ENCODE measurements around the gene XXYLT1. TPM values are rescaled to one million over a fixed set of nuclear protein-coding genes. Genes with fewer than 3 reads are reported as not detected.
"Not testable (repeated sequence)": the region's sequence is repeated elsewhere in the genome, so short reads cannot be mapped to it uniquely, and the experiment has no call there.

The XXYLT1 gene
- total RNA-seq, 4 donors from 2014 or later: 9.7 to 30.1 (median 17.7) TPM

DNA sequence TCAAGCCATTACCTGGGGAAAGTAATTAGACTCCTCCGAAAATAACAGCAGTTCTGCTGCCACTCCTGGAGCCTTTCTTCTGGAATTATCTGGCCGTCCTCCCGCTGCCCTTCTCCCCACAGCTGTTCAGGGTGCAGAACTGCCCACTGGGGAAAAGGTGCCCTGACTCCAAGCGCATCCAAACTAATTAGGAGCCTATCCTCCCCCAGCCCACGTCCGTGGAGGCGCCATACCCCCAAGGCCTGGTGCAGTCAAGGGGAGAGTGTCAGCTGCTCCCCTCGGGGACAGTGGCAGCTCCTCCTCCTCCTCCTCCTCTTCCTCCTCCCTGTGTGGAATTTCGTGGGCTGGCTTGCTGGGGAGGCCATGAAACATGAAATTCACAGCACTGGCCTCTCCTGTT, 177.2 kb downstream of the XXYLT1 start:
- no peak overlapping the region for H3K4me3 ChIP-seq (ENCODE audit: low read depth, poor library complexity, severe bottlenecking)
- intact Hi-C loops (cut with DNase I; ENCODE audit: low total_unique reads): no loop called here
- DNase-seq (ENCODE audit: low spot score in 2 of 2): no peak
- 67 to 68% methylated on average over 9 of the region's 9 CpGs for WGBS, 2 donors
- TF ChIP-seq, protein P1, sequence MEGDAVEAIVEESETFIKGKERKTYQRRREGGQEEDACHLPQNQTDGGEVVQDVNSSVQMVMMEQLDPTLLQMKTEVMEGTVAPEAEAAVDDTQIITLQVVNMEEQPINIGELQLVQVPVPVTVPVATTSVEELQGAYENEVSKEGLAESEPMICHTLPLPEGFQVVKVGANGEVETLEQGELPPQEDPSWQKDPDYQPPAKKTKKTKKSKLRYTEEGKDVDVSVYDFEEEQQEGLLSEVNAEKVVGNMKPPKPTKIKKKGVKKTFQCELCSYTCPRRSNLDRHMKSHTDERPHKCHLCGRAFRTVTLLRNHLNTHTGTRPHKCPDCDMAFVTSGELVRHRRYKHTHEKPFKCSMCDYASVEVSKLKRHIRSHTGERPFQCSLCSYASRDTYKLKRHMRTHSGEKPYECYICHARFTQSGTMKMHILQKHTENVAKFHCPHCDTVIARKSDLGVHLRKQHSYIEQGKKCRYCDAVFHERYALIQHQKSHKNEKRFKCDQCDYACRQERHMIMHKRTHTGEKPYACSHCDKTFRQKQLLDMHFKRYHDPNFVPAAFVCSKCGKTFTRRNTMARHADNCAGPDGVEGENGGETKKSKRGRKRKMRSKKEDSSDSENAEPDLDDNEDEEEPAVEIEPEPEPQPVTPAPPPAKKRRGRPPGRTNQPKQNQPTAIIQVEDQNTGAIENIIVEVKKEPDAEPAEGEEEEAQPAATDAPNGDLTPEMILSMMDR (IDR thresholded peaks at IDR 0.05): no peak
- no peak for TF ChIP-seq POLR2A (IDR thresholded peaks at IDR 0.05)

DNA sequence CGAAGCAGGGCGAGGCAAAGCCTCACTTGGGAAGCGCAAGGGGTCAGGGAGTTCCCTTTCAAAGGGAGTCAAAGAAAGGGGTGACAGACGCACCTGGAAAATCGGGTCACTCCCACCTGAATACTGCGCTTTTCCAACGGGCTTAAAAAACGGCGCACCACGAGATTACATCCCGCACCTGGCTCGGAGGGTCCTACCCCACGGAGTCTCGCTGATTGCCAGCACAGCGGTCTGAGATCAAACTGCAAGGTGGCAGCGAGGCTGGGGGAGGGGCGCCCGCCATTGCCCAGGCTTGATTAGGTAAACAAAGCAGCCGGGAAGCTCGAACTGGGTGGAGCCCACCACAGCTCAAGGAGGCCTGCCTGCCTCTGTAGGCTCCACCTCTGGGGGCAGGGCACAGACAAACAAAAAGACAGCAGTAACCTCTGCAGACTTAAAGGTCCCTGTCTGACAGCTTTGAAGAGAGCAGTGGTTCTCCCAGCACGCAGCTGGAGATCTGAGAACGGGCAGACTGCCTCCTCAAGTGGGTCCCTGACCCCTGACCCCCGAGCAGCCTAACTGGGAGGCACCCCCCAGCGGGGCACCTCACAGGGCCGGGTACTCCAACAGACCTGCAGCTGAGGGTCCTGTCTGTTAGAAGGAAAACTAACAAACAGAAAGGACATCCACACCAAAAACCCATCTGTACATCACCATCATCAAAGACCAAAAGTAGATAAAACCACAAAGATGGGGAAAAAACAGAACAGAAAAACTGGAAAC, 182.9 kb downstream of the XXYLT1 start:
- 26 to 62% methylated on average over 18 to 20 of the region's 25 CpGs for WGBS, 2 donors
- intact Hi-C loops (cut with DNase I; ENCODE audit: low total_unique reads); DNase-seq (ENCODE audit: low spot score in 2 of 2); H3K4me3 ChIP-seq (ENCODE audit: low read depth, poor library complexity, severe bottlenecking): not testable (repeated sequence)

DNA sequence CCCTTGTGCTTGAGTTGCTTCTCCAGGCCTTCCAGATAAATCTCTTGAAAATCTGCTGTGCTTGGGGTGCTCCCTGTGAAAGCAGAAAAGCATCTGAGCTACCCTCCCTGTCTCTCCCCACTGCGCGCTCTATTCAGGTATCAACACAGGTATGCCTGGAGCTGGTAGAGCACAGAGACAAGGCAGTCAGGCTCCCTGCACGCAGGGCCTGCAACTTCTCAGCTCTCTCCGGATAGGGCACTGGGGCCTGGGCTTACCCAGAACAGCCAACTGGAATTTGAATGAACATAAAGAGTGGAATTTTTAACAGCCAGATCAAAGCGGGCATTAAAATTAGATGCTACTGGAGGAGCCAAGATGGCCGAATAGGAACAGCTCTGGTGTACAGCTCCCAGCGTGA, 183.6 kb downstream of the XXYLT1 start:
- intact Hi-C loops (cut with DNase I; ENCODE audit: low total_unique reads): no loop called here
- no peak for DNase-seq (ENCODE audit: low spot score in 2 of 2)
- TF ChIP-seq, protein P1 (IDR thresholded peaks at IDR 0.05): no peak
- TF ChIP-seq POLR2A (IDR thresholded peaks at IDR 0.05): no peak
- WGBS, 2 donors: 58 to 66% methylated on average over 7 of the region's 7 CpGs
- H3K4me3 ChIP-seq (ENCODE audit: low read depth, poor library complexity, severe bottlenecking): no peak overlapping the region

DNA sequence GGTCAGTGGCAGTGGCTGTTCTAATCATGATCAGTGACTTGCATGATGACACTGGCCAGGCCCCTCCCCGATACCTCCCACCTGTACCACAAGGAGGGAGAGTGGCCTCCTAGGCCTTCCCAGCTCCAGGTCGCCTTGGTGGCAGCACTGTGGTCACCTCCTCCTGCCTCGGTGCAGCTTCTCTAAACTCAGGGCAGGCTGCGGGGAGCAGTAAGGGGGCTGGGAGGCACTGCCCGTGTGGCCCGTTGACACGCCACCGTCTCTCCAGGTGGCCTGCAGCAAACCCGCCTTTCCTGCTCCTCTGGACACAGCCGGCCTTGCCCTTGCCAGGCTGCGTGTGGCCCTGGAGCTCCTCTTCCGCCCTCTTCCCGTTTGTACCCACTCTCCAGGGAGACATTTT, 184.1 kb downstream of the XXYLT1 start:
- no peak for TF ChIP-seq POLR2A (IDR thresholded peaks at IDR 0.05)
- TF ChIP-seq, protein P1 (IDR thresholded peaks at IDR 0.05): no peak
- no peak overlapping the region for H3K4me3 ChIP-seq (ENCODE audit: low read depth, poor library complexity, severe bottlenecking)
- intact Hi-C loops (cut with DNase I; ENCODE audit: low total_unique reads): no loop called here
- 80 to 83% methylated on average over 12 to 13 of the region's 13 CpGs for WGBS, 2 donors
- no peak for DNase-seq (ENCODE audit: low spot score in 2 of 2)

DNA sequence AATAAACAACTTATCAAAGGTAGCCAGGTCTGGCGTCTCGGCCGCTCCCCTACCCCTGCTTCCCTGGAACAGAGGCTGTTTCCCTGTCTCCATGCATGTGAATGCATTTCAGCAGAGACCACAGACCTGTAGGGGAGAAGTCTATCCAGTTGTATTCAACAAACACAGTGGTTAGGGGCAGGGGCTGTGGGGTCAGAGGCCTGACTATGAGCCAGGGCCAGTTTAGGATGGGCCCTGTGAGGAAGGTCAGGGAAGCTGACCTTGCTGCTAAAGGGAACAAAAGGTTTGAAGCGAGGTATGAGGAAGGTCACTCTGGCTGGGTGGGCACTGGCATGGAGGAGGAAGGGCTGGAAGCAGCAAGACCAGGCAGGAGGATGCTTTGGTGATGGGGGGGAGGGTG, 184.6 kb downstream of the XXYLT1 start:
- intact Hi-C loops (cut with DNase I; ENCODE audit: low total_unique reads): no loop called here
- TF ChIP-seq, protein P1 (IDR thresholded peaks at IDR 0.05): no peak
- TF ChIP-seq POLR2A (IDR thresholded peaks at IDR 0.05): no peak

DNA sequence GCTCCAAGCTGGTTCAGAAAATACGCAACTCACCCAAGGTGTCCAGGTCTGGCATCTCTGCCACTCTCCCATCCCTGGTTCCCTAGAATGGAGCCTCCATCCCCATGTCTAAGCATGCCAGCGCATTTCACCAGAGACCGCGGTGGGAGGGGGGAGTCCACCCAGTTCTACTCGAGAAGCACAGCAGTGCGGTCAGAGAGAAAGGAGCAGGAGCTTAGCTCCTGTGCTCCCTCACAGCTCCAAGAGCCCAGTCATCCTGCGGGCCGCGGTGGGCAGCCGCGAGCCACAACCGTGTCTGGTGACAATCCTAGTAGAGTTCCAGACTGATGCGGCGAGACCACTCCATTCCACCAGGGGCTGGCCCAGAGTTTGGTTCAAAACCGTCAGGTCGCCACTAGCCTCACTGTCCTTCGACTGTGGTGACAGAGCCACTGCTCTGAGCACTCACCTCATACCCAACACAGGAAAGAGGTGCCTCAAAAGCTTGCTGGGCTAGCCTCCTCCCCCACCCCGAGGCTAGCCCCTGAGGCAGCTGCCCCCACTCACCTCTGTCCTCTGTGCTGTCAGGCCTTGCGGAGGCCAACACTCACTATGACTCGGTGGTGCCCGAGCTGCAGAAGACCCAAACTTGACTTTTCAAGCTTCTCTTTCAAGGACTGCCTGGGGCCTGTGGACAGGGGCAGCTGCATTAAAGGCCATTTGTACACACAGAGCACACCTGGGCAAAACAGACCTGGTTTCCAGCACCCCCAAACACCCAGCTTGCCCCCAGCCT, 185.4 kb downstream of the XXYLT1 start:
- no peak for DNase-seq (ENCODE audit: low spot score in 2 of 2)
- intact Hi-C loops (cut with DNase I; ENCODE audit: low total_unique reads): no loop called here
- H3K4me3 ChIP-seq (ENCODE audit: low read depth, poor library complexity, severe bottlenecking): no peak overlapping the region
- 96% methylated on average over 17 to 21 of the region's 21 CpGs for WGBS, 2 donors
- TF ChIP-seq, protein P1 (IDR thresholded peaks at IDR 0.05): no peak
- no peak for TF ChIP-seq POLR2A (IDR thresholded peaks at IDR 0.05)

More for the DNA sequence above, 184.6 kb downstream of the XXYLT1 start:
- 97 to 99% methylated on average over 4 of the region's 4 CpGs for WGBS, 2 donors
- no peak overlapping the region for H3K4me3 ChIP-seq (ENCODE audit: low read depth, poor library complexity, severe bottlenecking)
- no peak for DNase-seq (ENCODE audit: low spot score in 2 of 2)
